Stimulated activated CD4-positive, alpha-beta T cell treated with anti-CD3 and anti-CD28 coated beads, Interleukin-1b, Interleukin-23, amount 100 ng/mL, for 24 hours (primary cell): ENCODE results near the gene ARHGAP23.

Source experiments
- DNase-seq, 4 experiments: peaks; one replicate each; pipeline ENCODE4 v3.0.0-alpha.2; 2020; ENCODE audit warnings: low read depth in 4 of 4, low spot score in 1 of 4

The ARHGAP23 gene

GRCh38 chr17:38440614-38441397 lies 12.5 kb downstream of the ARHGAP23 start:
- no peak for DNase-seq

DNA sequence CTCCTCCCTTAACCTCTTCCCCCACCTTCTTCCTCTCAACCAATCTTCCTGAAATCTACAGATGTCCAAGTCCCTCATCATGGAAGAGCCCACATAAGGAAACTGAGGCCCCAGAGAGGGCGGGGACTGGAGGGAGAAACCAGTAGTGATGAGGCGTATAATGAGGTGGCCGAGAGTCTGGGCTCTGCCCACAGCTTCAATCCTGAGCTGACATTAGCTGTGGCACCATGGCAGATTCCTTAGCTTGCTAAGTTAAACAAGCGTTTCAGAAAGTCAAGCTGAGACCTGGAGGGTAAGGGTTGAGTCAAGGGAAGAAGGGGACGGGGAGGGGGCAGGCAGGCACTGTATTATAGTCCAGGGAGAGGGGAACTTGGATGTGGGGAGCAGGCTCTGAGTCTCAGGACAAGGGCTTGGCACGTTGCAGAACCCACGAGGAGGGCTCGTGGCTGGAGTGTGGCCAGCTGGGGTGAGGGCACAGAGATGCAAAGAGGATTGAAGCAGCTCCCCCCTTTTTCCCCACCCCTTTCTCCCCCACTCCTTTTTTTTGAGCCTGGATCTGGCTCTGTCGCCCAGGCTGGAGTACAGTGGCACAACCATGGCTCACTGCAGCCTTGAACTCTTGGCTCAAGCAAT lies 13.3 kb downstream of the ARHGAP23 start:
- DNase-seq = no peak

GRCh38 chr17:38442548-38442947 lies 14.3 kb downstream of the ARHGAP23 start:
- no peak for DNase-seq

GRCh38 chr17:38443356-38444031 lies 15.2 kb downstream of the ARHGAP23 start:
- DNase-seq = no peak

DNA sequence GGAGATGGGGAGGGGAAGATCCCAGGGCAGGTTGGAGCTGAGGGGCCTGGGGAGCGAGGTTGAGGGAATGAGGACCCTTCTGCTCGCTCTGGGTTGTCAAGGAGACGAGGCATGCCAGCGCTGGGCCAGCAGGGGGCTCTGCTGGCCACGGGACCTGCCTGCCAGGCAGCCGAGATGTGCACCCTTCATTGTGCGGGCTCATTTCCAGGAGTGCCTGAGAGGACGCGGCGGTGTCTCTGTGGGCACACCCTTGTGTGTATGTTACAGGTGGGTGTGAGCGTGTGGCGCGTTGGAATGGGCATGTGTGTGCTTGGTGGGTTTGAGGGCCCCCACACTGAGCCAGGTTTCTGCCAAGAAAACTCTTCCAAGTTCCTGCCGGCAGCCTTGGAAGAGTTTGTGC lies 15.9 kb downstream of the ARHGAP23 start:
- peak; percentile 33 to 41 (median 40) for DNase-seq

DNA sequence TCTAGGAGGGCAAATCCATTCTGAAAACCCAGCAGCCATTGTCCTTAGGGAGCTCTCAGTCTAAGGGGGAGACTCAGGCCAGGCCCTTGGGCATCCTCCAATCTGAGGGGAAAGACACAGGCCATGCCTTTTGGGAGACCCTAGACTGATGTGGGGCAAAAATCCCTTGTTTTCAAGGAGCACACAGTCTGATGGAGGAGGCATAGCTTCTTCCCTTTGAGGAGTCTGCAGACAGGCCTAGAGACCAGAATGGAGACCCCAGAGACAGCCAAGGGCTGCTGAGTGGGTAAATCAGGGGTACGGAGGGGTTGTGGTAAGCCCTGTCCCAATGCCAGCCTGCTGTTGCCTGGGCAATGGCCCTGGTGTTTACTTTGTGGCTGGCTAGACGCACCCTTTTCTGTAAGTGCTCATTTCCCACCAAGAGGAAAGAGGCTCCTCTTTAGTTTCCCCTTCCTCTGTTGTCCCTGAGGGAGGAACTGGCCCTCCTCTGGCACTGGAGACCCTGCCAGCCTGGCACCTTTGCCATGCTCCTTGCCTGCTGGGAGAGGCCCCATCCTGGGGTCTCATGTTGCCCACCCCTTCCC lies 19.3 kb downstream of the ARHGAP23 start:
- DNase-seq = no peak

GRCh38 chr17:38448208-38448771 lies 20.0 kb downstream of the ARHGAP23 start:
- DNase-seq = no peak

- no peak for DNase-seq
Observed at GRCh38 chr17:38449364-38449763, 21.1 kb downstream of the ARHGAP23 start.

DNA sequence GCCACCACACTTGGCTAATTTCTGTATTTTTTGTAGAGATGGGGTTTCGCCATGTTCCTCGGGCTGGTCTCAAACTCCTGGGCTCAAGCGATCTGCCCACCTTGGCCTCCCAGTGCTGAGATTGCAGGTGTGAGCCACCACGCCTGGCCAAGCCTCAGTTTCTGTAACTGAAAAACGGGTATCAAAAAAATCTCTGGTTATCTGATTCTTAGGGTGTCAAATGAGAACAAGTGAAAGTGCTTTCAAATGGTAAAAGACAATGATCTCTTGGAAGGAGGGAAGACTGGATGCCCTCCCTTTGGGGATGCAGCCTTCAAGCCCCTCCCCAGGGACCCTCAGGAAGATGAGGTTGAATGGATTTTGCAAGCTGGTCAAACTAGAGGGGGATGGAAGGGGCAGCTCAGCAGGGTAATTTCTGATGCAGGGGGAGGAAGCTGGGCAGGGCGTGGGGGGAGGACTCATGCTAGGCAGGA lies 22.3 kb downstream of the ARHGAP23 start:
- DNase-seq = no peak

DNA sequence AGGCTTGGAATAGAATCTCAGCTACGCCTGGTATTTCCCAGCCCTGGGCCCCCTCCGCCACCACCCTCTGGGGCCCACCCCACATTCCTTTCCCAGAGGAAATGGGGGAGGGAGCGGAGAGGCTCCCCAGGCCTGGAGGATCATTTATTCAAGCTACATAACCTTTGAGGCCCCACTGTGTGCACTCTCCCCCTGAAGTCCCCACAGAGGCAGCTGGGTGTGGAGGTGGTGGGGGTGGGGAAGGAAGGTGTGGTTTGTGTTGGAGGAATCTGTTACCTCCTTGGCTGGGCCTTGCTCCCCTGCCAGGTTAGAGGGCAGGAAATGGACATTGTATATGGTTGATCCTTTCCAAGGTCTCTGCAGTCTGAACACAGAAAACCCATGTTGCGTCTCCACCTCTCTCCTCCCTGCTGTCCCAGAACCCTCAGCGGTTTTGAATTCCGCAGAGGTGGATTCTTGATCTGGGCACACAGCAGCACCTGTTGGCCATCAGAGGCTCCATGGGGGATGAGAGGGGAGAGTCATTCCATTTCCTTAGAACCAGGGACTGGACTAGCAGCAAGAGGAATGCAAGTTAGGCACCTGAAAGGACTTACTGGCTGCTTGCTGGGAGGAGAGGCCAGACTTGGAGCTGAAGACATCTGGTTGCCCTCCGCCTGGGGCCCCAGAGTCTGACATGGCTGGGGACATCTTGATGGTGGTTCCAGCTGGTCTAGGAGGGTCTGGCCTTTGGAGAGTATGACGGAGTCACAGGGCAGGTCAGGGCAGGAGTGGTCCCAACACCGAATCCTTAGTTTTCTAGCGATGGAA lies 23.0 kb downstream of the ARHGAP23 start:
- no peak for DNase-seq

DNA sequence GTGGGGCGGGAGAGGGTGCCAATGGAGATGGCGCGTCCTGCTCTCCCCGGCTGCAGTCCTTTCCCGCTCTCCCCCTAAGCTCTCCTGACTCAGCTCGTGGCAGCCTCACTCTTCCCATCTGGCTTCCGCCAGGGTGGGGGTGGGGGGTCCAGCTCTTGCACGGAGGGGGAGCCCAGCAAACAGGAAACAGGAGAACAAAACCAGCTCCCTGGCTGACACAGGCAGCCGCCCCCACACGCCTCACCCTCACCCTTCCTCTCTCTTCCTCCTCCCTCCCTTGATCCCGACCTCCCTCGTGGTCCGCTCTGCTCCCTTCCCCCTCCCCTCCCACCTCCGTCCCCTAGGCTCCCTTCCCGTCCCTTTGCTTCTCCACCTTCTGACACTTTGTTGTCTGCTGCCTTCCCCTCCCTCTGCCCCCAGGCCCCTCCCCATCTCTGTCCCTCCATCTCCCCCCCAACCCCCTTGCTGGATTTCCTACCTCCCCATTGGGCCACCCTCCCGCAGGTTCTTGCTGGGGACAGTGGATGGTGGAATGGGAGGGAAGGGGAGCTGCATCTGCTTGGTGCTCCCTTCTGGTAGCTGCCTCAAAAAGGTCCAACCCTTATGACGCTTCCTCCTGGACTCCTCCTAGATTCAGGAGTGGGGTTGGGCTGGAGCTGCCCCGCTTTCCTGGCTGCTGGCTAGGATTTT lies 23.7 kb downstream of the ARHGAP23 start:
- no peak for DNase-seq

DNA sequence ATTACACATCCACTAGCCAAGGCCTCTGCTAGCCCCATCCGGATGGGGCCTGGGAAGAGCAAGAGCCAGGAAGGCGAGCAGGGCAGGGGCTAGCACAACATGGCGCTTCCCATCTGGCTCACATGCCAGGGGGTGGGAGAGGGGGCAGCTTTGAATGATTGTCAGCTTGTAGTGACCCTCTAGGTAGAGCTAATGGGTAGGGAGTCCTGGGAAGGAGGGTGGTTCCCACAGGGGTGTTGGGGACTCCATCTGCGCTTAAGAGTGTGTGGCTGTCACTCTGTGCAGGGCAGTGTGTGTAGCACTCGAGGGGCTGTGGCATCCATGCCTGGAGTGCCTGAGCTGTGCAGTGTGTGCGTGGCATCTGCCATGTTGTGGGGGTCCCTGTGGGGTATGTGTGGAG lies 24.5 kb downstream of the ARHGAP23 start:
- no peak for DNase-seq

DNA sequence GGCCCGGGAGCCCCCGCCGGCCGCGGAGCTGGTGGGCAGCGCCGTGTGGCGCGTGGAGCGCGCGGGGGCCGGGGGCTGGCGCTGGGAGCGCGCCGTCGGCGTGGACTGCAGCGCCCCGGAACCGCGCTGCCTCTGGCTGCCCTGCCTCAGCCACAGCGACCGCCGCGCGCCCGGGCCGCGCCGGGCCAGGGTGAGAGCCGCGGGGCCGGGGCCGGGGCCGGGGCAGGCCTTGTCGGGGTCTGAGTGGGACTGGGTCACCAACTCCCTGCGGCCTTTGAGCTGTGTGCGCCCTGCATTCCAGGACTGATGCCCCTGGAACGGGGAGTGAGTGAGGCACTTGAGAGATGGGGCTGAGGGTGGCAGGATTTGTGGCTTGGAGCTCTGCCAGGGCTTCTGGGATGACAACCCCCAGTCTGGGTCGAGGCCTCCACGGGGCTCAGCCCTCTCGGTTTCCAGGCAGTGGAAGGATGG lies 25.7 kb downstream of the ARHGAP23 start:
- DNase-seq = no peak

DNA sequence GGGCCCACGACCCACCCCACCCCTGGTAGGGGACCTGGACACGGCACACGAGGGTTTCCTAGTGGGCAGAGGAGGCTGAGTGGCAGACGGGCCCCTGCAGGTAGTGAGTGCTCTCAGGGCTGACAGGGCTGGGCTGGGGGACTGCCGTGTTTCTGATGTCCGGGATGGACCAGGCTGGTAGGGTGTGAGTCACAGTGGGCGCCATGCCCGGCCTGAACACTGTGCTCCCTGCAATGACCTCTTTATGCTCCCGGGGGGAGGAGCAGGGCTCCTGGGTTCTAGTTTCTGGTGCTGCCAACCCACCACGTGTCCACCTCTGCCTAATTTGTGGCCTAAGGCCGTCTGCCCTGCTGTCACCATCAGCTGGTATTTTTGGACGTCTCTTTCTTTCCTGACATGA lies 26.3 kb downstream of the ARHGAP23 start:
- DNase-seq = no peak

DNA sequence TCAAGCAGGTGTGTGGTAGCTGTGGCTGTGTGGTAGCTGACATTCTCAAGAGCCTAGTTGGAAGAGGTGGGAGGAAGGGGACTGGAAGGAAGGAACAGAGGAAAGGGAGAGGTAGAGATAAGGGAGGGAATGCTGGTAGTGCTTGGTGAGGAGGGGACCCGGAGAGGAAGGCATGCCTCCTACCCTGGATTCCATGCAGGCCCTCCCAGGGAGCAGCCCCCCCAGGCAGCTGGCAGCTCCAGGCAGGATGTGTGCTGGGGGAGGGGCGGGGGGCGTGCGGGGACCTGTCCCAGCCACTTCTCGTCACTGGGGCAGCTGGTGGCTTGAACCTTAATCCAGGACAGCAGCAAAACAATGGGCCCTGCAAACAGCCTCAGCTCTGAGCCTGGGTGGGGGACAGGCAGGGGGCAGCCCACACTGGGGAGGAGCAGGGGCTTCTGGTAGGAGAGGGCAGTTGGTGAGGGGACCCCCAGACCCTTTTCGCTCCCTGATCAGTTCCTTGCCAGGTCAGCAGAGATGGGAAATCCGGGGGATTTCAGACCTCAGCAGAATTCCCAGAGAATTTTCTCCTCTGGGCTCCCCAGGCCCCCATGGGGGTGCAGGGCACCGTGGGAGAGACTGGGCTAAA lies 27.1 kb downstream of the ARHGAP23 start:
- no peak for DNase-seq

GRCh38 chr17:38456031-38456815 lies 28.0 kb downstream of the ARHGAP23 start:
- DNase-seq = no peak

GRCh38 chr17:38457577-38458371 lies 29.5 kb downstream of the ARHGAP23 start:
- DNase-seq = no peak

- DNase-seq = no peak
Observed at GRCh38 chr17:38458521-38458920, 30.3 kb downstream of the ARHGAP23 start.
